ENCODE data around the gene HDGFL3. TPM values are rescaled to one million over a fixed set of nuclear protein-coding genes. Genes with fewer than 3 reads are reported as not detected.

The HDGFL3 gene
- total RNA-seq, 1 experiment from 2014 or later = 34.1 TPM

GRCh38 chr15:83118291-83118827 is 89.3 kb downstream of the HDGFL3 start:
- Histone ChIP-seq H3K36me3 (ENCODE audit: control insufficient read depth, insufficient read depth, low read length) (no peaks in the 10 kb centered on the region), H3K4me1 (ENCODE audit: control insufficient read depth, insufficient read depth, low read length) (no peaks in the 10 kb centered on the region), H3K9me3 (ENCODE audit: control insufficient read depth, insufficient read depth, low read depth, low read length) (no peaks in the 10 kb centered on the region), H3K27me3 (ENCODE audit: control insufficient read depth, insufficient read depth, low read length) (no peaks in the 10 kb centered on the region), H3K4me3 (ENCODE audit: low read depth in 2 of 2, low read length in 2 of 2) (no peak overlapping the region), H3K27ac (ENCODE audit: low read length) (no peak overlapping the region)
- no TSS peak for BruUV-seq (replicated peaks)
- in situ Hi-C loops (cut with HindIII; ENCODE audit: low pct_unique_long_range_greater_than_20kb, low sequenced_read_pairs) (no loop called here), intact Hi-C loops (cut with micrococcal nuclease; ENCODE audit: unreplicated experiment) (no loop called here)
- DNase-seq (ENCODE audit: low read depth, low spot score) (no peak), ATAC-seq (no peak)
- ChIA-PET POLR2A (no interaction called here), CTCF (no interaction called here)
- TF ChIP-seq REST (IDR thresholded peaks at IDR 0.05; ENCODE audit: insufficient read depth in 1 of 2, low read depth in 2 of 2, low read length in 1 of 2) (no peak), SIN3A (IDR thresholded peaks at IDR 0.05; ENCODE audit: borderline replicate concordance, insufficient read depth, low read depth, low read length) (no peak), POLR2AphosphoS5 (IDR thresholded peaks at IDR 0.05; ENCODE audit: low read depth, low read length) (no peak), TCF7L2 (IDR thresholded peaks at IDR 0.05; ENCODE audit: low read depth, low read length) (no peak)
- TF ChIP-seq, protein P1, sequence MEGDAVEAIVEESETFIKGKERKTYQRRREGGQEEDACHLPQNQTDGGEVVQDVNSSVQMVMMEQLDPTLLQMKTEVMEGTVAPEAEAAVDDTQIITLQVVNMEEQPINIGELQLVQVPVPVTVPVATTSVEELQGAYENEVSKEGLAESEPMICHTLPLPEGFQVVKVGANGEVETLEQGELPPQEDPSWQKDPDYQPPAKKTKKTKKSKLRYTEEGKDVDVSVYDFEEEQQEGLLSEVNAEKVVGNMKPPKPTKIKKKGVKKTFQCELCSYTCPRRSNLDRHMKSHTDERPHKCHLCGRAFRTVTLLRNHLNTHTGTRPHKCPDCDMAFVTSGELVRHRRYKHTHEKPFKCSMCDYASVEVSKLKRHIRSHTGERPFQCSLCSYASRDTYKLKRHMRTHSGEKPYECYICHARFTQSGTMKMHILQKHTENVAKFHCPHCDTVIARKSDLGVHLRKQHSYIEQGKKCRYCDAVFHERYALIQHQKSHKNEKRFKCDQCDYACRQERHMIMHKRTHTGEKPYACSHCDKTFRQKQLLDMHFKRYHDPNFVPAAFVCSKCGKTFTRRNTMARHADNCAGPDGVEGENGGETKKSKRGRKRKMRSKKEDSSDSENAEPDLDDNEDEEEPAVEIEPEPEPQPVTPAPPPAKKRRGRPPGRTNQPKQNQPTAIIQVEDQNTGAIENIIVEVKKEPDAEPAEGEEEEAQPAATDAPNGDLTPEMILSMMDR (IDR thresholded peaks at IDR 0.05) = no peak

DNA sequence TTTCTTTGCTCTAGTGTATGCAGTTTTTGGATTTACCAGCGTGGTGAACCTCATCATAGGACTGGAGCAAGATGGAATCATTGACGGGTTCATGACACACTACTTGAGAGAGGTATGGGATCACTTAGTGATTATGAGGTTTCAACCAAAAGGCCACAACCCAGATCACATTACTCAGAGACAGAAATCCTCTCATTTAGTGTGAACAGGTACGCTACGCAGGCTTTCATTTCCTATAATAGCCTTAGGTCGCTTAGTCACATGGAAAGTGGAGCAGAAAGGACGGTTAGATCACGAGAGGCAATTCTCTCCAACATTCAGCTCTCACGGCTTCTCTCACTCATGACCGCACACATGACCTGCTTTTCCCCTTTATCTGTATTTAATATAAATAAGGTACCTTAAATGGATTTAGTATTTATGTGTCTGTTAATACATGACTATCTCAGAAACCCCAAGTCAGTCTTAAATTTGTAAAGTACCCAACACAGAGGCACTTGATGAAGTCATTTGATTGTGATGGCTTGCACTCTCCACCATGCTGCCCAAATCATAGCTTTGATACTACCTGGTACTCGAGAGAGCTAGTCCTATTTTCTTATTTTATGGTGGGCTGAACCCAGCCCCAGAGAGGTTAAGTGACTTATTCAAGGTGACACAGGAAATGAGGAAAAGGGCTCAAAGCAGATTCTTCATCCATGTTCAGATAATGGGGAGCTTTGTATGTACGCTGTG is 91.6 kb downstream of the HDGFL3 start:
- ChIA-PET POLR2A (no interaction called here), CTCF (no interaction called here)
- TF ChIP-seq TCF7L2 (IDR thresholded peaks at IDR 0.05; ENCODE audit: low read depth, low read length) (no peak), REST (IDR thresholded peaks at IDR 0.05; ENCODE audit: insufficient read depth in 1 of 2, low read depth in 2 of 2, low read length in 1 of 2) (no peak), POLR2AphosphoS5 (IDR thresholded peaks at IDR 0.05; ENCODE audit: low read depth, low read length) (no peak), SIN3A (IDR thresholded peaks at IDR 0.05; ENCODE audit: borderline replicate concordance, insufficient read depth, low read depth, low read length) (no peak)
- TF ChIP-seq, protein P1 (IDR thresholded peaks at IDR 0.05) = no peak
- Histone ChIP-seq H3K36me3 (ENCODE audit: control insufficient read depth, insufficient read depth, low read length) (no peaks in the 10 kb centered on the region), H3K27me3 (ENCODE audit: control insufficient read depth, insufficient read depth, low read length) (no peaks in the 10 kb centered on the region), H3K27ac (ENCODE audit: low read length) (no peak overlapping the region), H3K4me3 (ENCODE audit: low read depth in 2 of 2, low read length in 2 of 2) (no peak overlapping the region), H3K4me1 (ENCODE audit: control insufficient read depth, insufficient read depth, low read length) (no peaks in the 10 kb centered on the region), H3K9me3 (ENCODE audit: control insufficient read depth, insufficient read depth, low read depth, low read length) (no peaks in the 10 kb centered on the region)
- in situ Hi-C loops (cut with HindIII; ENCODE audit: low pct_unique_long_range_greater_than_20kb, low sequenced_read_pairs) (no loop called here), intact Hi-C loops (cut with micrococcal nuclease; ENCODE audit: unreplicated experiment) (no loop called here)
- no peak for ATAC-seq
- no peak for DNase-seq (ENCODE audit: low read depth, low spot score)
- no TSS peak for BruUV-seq (replicated peaks)

Measured in Panc1 (cell line).